Psoas muscle (tissue), 8 donors: ENCODE data around the gene NRCAM. TPM values are rescaled to one million over a fixed set of nuclear protein-coding genes. Genes with fewer than 3 reads are reported as not detected.

Experiments
- ATAC-seq, 4 donors: fragments of 200-7000 bp; cut with Tn5 transposase; one replicate each; pipeline ENCODE4 v1.9.1; 2020; ENCODE audit warnings: moderate library complexity in 3 of 4, mild to moderate bottlenecking in 2 of 4
- DNase-seq, 2 donors: peaks; one replicate each; pipeline ENCODE4 v3.0.0-alpha.2; 2020
- H3K27ac ChIP-seq: fragments of 200-600 bp; one replicate; pipeline ENCODE4 v1.8.0; 2022
- H3K27me3 ChIP-seq, 3 donors: fragments of 200-600 bp in 1 of 3; one replicate each; pipeline versions ENCODE4 v1.6.1 to v1.8.0; 2013 to 2022; ENCODE audit warnings: low read length in 2 of 3, mild to moderate bottlenecking in 2 of 3, moderate library complexity in 1 of 3; ENCODE audit not compliant: insufficient read depth in 3 of 3
- H3K36me3 ChIP-seq, 2 donors: fragments of 200-600 bp in 1 of 2; one replicate each; pipeline versions ENCODE4 v1.6.1 to v1.8.0; 2013 to 2022; ENCODE audit warnings: low read depth in 1 of 2, mild to moderate bottlenecking in 1 of 2, moderate library complexity in 1 of 2; ENCODE audit not compliant: insufficient read depth in 1 of 2
- H3K4me1 ChIP-seq: fragments of 200-600 bp; one replicate; pipeline ENCODE4 v1.8.0; 2022
- H3K4me3 ChIP-seq: fragments of 200-600 bp; one replicate; pipeline ENCODE4 v1.8.0; 2022; ENCODE audit warnings: mild to moderate bottlenecking
- H3K9me3 ChIP-seq: fragments of 200-600 bp; one replicate; pipeline ENCODE4 v1.8.0; 2022
- WGBS, 3 donors: extraction: QIAGEN DNeasy Blood & Tissue Kit; methylation state at CpG; one replicate each; pipeline versions ENCODE4 v1.1.6 to v1.1.7; 2013; 5-methylcytosine and 5-hydroxymethylcytosine counted together
- intact Hi-C, 2 donors: fragments of 100-400 bp; cut with DNase I; formaldehyde crosslinking; loops; one replicate each; pipeline versions ENCODE4 v1.11.0 to v1.14.2; 2022
- polyA plus RNA-seq, 3 donors: library from polyadenylated mRNA; stranded (reverse); fragments of 200-250 nt; gene quantifications; one replicate each; pipeline ENCODE4 v1.2.3, GENCODE V29; 2013
- total RNA-seq, 4 donors: library from RNA; stranded (reverse); fragmentation: NEBNext Ultra II Directional in 2 of 4; extraction: Animal tissue kit (Norgen Biotek cat#: 25700) in 2 of 4; gene quantifications; one replicate each; pipeline versions ENCODE4 v1.2.1 to v1.2.4, GENCODE V29; 2021 to 2023
- TF ChIP-seq, protein P1 (sequence below): fragments of 200-600 bp; IDR thresholded peaks from one replicate; pipeline ENCODE4 v1.8.0; 2022; ENCODE audit warnings: antibody characterized with exemption
- donor health status: healthy with polysubstance abuse.
- donor health status: DM: no; HTN: no; CAD: no; lungs with moderate emphysema.
- donor health status: Bipolar disorder and iron deficiency.
- donor health status: healthy.
- donor health status: DM: yes; HTN: yes; CAD: no.
- donor health status: DM: no; HTN: no; CAD: no.
- donor health status: DM: no; HTN: no; CAD: no.
- donor health status: DM: yes; HTN: yes; CAD: no.

Gene NRCAM
- total and polyA plus RNA-seq, 7 donors = 0.06 to 1.8 (median 0.55) TPM

DNA sequence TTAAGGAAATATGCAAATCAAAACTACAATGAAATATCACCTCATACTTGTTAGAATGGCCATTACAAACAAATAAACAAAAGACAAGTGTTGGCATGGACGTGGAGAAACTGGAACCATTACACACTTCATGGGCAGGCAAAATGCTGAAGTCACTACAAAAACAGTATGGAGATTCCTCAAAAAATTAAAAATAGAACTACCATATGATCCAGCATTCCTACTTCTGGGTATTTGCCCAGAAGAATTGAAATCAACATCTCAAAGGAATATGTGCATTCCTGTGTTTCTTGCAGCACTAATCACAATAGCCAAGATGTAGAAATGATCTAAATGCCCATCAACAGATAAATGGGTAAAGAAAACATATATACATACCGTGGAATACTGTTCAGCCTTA, 83.6 kb downstream of the NRCAM start:
- ATAC-seq = no peak
- no peak for DNase-seq
- Histone ChIP-seq H3K36me3 (no peaks in the 10 kb centered on the region), H3K27me3 (no peaks in the 10 kb centered on the region), H3K4me1 (no peaks in the 10 kb centered on the region), H3K9me3 (no peaks in the 10 kb centered on the region), H3K27ac (no peak overlapping the region), H3K4me3 (no peak overlapping the region)
- intact Hi-C loops = no loop called here
- WGBS, 3 donors = 71 to 81% (median 77%) methylated on average over 2 of the region's 2 CpGs
- TF ChIP-seq, protein P1, sequence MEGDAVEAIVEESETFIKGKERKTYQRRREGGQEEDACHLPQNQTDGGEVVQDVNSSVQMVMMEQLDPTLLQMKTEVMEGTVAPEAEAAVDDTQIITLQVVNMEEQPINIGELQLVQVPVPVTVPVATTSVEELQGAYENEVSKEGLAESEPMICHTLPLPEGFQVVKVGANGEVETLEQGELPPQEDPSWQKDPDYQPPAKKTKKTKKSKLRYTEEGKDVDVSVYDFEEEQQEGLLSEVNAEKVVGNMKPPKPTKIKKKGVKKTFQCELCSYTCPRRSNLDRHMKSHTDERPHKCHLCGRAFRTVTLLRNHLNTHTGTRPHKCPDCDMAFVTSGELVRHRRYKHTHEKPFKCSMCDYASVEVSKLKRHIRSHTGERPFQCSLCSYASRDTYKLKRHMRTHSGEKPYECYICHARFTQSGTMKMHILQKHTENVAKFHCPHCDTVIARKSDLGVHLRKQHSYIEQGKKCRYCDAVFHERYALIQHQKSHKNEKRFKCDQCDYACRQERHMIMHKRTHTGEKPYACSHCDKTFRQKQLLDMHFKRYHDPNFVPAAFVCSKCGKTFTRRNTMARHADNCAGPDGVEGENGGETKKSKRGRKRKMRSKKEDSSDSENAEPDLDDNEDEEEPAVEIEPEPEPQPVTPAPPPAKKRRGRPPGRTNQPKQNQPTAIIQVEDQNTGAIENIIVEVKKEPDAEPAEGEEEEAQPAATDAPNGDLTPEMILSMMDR = no peak

DNA sequence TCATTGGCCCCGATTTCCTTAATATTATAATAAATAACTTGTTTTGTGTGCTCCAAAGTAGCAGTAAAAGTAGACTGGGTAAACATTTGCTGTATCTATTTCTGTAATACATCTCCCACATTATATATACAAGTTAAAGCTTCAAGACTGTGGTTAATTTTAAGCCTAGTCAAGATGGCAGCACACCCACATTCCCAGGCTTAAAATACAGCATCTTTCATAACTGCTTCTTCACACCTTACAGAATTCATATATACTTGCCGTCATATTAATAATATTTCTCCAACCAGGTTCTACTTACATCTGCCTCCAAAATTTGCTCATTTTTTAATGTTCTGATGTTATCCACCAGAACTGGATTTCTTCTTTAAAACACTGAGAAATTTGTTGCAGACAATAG, 85.6 kb downstream of the NRCAM start:
- Histone ChIP-seq H3K4me3 (no peak overlapping the region), H3K9me3 (no peaks in the 10 kb centered on the region), H3K36me3 (no peaks in the 10 kb centered on the region), H3K27me3 (no peaks in the 10 kb centered on the region), H3K4me1 (no peaks in the 10 kb centered on the region), H3K27ac (no peak overlapping the region)
- WGBS, 3 donors = 68 to 75% (median 74%) methylated on average over 2 of the region's 2 CpGs
- TF ChIP-seq, protein P1 = no peak
- intact Hi-C loops = no loop called here
- ATAC-seq (no peak), DNase-seq (no peak)

DNA sequence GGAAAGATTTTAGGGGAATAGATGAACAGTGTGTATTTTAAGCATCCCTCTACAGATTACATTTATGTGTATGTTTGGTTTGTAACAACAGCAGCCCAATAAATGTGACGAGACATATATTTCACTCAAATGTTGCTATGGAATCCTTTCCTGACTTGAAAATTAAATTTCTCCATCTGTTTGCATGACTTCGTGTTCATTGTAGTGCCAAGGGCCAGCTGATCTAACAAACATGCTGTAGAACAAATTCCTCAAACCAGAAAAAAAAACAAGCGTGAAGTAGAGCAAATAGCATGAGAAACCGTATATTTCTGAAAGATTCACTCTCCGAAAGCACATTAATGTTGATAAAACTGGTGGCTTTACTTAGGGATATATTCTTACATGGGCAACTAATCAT, 87.8 kb downstream of the NRCAM start:
- no peak for ATAC-seq
- TF ChIP-seq, protein P1 = no peak
- Histone ChIP-seq H3K9me3 (no peaks in the 10 kb centered on the region), H3K27ac (no peak overlapping the region), H3K4me1 (no peaks in the 10 kb centered on the region), H3K36me3 (no peaks in the 10 kb centered on the region), H3K27me3 (no peaks in the 10 kb centered on the region), H3K4me3 (no peak overlapping the region)
- no peak for DNase-seq
- intact Hi-C loops = no loop called here
- WGBS, 3 donors = 44 to 68% (median 45%) methylated on average over 5 of the region's 5 CpGs

DNA sequence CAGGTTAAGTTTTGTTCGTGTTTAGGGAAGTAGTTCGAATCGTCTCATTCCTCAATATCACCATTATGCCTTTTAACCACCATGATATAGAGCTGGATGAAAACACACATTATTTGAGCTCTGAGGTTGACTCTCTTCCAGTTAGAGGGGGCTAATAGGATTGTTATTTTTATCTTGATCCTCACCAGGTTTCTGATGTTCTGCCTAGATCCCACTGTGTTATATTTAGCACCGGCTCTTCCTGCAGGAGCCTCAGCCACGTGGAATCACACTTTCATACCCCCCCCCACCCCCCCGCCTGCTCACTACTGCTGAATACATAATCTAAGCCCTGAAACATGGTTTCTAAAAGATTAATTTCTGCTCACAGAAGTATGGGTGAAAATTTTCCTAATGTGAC, 88.3 kb downstream of the NRCAM start:
- DNase-seq = no peak
- Histone ChIP-seq H3K9me3 (no peaks in the 10 kb centered on the region), H3K36me3 (no peaks in the 10 kb centered on the region), H3K27ac (no peak overlapping the region), H3K27me3 (no peaks in the 10 kb centered on the region), H3K4me1 (no peaks in the 10 kb centered on the region), H3K4me3 (no peak overlapping the region)
- intact Hi-C loops = no loop called here
- TF ChIP-seq, protein P1 = no peak
- no peak for ATAC-seq
- WGBS, 3 donors = 41 to 45% (median 42%) methylated on average over 6 of the region's 6 CpGs

DNA sequence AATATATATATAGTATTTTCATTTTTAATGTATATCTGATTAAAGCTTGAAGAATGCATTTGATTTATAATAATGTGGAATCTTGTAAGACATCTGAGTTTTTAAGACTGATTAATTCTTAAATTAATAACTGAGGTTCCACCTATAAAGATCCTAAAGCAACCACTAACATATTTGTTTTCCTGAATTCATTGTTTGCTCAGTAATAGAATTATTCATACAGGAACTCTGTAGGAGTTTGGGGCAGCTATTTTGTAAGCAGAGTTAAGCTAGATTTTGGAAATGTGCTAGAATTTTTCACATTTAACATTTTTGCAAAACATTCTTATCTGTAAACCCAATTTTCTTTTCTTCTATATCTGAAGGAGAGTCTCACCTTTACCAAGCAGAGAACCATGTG, 88.9 kb downstream of the NRCAM start:
- no peaks in the 10 kb centered on the region for H3K36me3 ChIP-seq
- intact Hi-C loops = no loop called here
- ATAC-seq (no peak), DNase-seq (no peak)
- no peaks in the 10 kb centered on the region for H3K27me3 ChIP-seq
- H3K4me1 ChIP-seq = no peaks in the 10 kb centered on the region
- no peak overlapping the region for H3K27ac ChIP-seq
- H3K4me3 ChIP-seq = no peak overlapping the region
- TF ChIP-seq, protein P1 = no peak
- H3K9me3 ChIP-seq = no peaks in the 10 kb centered on the region
